HepG2 (cell line): Measurements from ENCODE around the gene PODXL2. TPM values are rescaled to one million over a fixed set of nuclear protein-coding genes. Genes with fewer than 3 reads are reported as not detected.

Experiments
- ATAC-seq: fragments of 200-7000 bp; cut with Tn5 transposase; 3 replicates; pipeline ENCODE4 v1.9.1; 2020; ENCODE audit warnings: mild to moderate bottlenecking, moderate library complexity
- BruUV-seq: library from RNA; stranded (reverse); fragments of 400-500 nt; replicated peaks from 2 replicates; lab custom pipeline; 2021; lab: Mats Ljungman, UMichigan
- CTCF ChIA-PET: fragments of 300-600 bp; formaldehyde crosslinking; extraction: SDS; loops from one replicate; lab custom pipeline; 2021; ENCODE audit warnings: low total read pairs, inconsistent platforms, low intra/inter-chr PET ratio; lab: Yijun Ruan, JAX
- POLR2A ChIA-PET: fragments of 350-600 bp; sonication (Branson Sonifier 250); formaldehyde crosslinking; loops from one replicate; lab custom pipeline; 2020; ENCODE audit warnings: antibody characterized with exemption, inconsistent platforms; lab: Yijun Ruan, JAX
- DNase-seq: peaks from one replicate; pipeline ENCODE4 v3.0.0-alpha.2; 2015; ENCODE audit warnings: low spot score
- FAIRE-seq: peaks from 3 replicates; lab custom pipeline; 2011; peaks lifted over from hg19 to GRCh38; lab: Jason Lieb, UNC
- H2AFZ ChIP-seq: one replicate; pipeline ENCODE4 v1.6.1; 2011; ENCODE audit warnings: low read length, inconsistent platforms
- H3K27ac ChIP-seq: fragments of 300-600 bp; 3 replicates; pipeline ENCODE4 v1.8.0; 2011; ENCODE audit warnings: mixed run types, mild to moderate bottlenecking, mixed read lengths, low read length, inconsistent platforms; ENCODE audit not compliant: insufficient read depth; ENCODE audit errors: extremely low read length
- H3K27me3 ChIP-seq, 2 experiments: fragments of 200-600 bp in 1 of 2; 2 replicates in 1 of 2; 3 replicates in 1 of 2; pipeline versions ENCODE4 v1.6.0 to v1.8.0; 2011; ENCODE audit warnings: low read length in 2 of 2, mild to moderate bottlenecking in 2 of 2, moderate library complexity in 2 of 2, inconsistent platforms in 1 of 2; ENCODE audit not compliant: insufficient read depth in 2 of 2, control insufficient read depth in 1 of 2
- H3K36me3 ChIP-seq, 2 experiments: fragments of 200-600 bp in 1 of 2; replicated peaks in 1 of 2; 2 replicates in 1 of 2; 3 replicates in 1 of 2; pipeline versions ENCODE4 v1.5.1 to v1.8.0; 2011; ENCODE audit warnings: low read length in 2 of 2, inconsistent platforms in 1 of 2; ENCODE audit not compliant: insufficient read depth in 2 of 2, control insufficient read depth in 1 of 2
- H3K4me1 ChIP-seq: 2 replicates; pipeline ENCODE4 v1.5.1; 2012; ENCODE audit warnings: low read length, inconsistent platforms; ENCODE audit not compliant: insufficient read depth
- H3K4me2 ChIP-seq: 2 replicates; pipeline ENCODE4 v1.6.0; 2011; ENCODE audit warnings: low read depth, low read length, inconsistent platforms
- H3K4me3 ChIP-seq, 3 experiments: fragments of 200-600 bp in 1 of 3; sonication (generic), shearing (Covaris generic) in 1 of 3; replicated peaks in 1 of 3; 2 replicates each; pipeline ENCODE4 v1.5.1; 2011 to 2016; ENCODE audit warnings: low read length in 3 of 3, inconsistent platforms in 2 of 3, low read depth in 2 of 3, mild to moderate bottlenecking in 2 of 3, control low read depth in 1 of 3, mixed read lengths in 1 of 3; ENCODE audit not compliant: insufficient read depth in 1 of 3
- H3K79me2 ChIP-seq: one replicate; pipeline ENCODE4 v1.6.1; 2011; ENCODE audit warnings: low read length, inconsistent platforms; ENCODE audit not compliant: insufficient read depth
- H3K9ac ChIP-seq: 2 replicates; pipeline ENCODE4 v1.6.0; 2011; ENCODE audit warnings: mild to moderate bottlenecking, low read depth, low read length, inconsistent platforms; ENCODE audit not compliant: insufficient read depth
- H3K9me3 ChIP-seq: 2 replicates; pipeline ENCODE4 v1.5.1; 2012; ENCODE audit warnings: mild to moderate bottlenecking, low read length
- H4K20me1 ChIP-seq: 2 replicates; pipeline ENCODE4 v1.6.0; 2011; ENCODE audit warnings: inconsistent platforms, mild to moderate bottlenecking, low read length, moderate library complexity; ENCODE audit not compliant: insufficient read depth
- BATF2 ChIP-seq: sonication (generic); formaldehyde crosslinking; IDR thresholded peaks from 2 replicates; pipeline ENCODE4 v1.8.0; 2022; ENCODE audit warnings: mild to moderate bottlenecking, missing genetic modification reagents, moderate library complexity
- GLMP ChIP-seq: sonication (generic); formaldehyde crosslinking; IDR thresholded peaks from 2 replicates; pipeline ENCODE4 v1.9.0; 2021; ENCODE audit warnings: missing genetic modification reagents, mild to moderate bottlenecking, borderline replicate concordance
- NR1H2 ChIP-seq: sonication (generic); formaldehyde crosslinking; IDR thresholded peaks from 2 replicates; pipeline ENCODE4 v1.8.1; 2022; ENCODE audit warnings: low read depth, missing genetic modification reagents, borderline replicate concordance
- ZNF468 ChIP-seq: sonication (generic); formaldehyde crosslinking; IDR thresholded peaks from 2 replicates; pipeline ENCODE4 v1.8.0; 2022; ENCODE audit warnings: mild to moderate bottlenecking, moderate library complexity, missing genetic modification reagents
- ZNF720 ChIP-seq: sonication (generic); formaldehyde crosslinking; IDR thresholded peaks from 2 replicates; pipeline ENCODE4 v1.4.0; 2020; ENCODE audit warnings: missing genetic modification reagents
- WGBS: methylation state at CpG from one replicate; pipeline ENCODE4 v1.1.6; 2017; ENCODE audit warnings: low lambda C conversion rate; 5-methylcytosine and 5-hydroxymethylcytosine counted together
- in situ Hi-C: cut with HindIII; loops from 2 replicates; pipeline ENCODE4 v1.10.0; 2017; ENCODE audit warnings: low pct_unique_long_range_greater_than_20kb; ENCODE audit not compliant: extremely low pct_ligation_motif_present
- intact Hi-C: fragments of 100-400 bp; cut with micrococcal nuclease; formaldehyde crosslinking; loops from one replicate; pipeline ENCODE4 v1.10.0; 2022; ENCODE audit not compliant: unreplicated experiment
- polyA plus RNA-seq, 8 experiments: library from polyadenylated mRNA; depleted of rRNA in 3 of 8; stranded (reverse) in 7 of 8; unstranded in 1 of 8; fragments of >200 nt; fragmentation: Illumina TruSeq in 4 of 8; extraction: Trizol in 4 of 8; gene quantifications; 2 replicates each; pipeline versions ENCODE4 v1.2.1 to v1.2.3, GENCODE V29; 2011 to 2016; ENCODE audit warnings: low read depth in 4 of 8, missing spikeins in 1 of 8, mixed read lengths in 1 of 8; ENCODE audit not compliant: insufficient read depth in 1 of 8
- total RNA-seq, 5 experiments: library from RNA; depleted of rRNA; stranded (reverse); fragments of >200 nt; fragmentation: Illumina TruSeq; extraction: Trizol; gene quantifications; 2 replicates each; pipeline ENCODE4 v1.2.3, GENCODE V29; 2016; ENCODE audit warnings: low read depth in 1 of 5
- TF ChIP-seq, protein P1 (sequence below): sonication (generic); formaldehyde crosslinking; IDR thresholded peaks from 2 replicates; pipeline ENCODE4 v1.4.0; 2020; ENCODE audit warnings: mild to moderate bottlenecking, missing genetic modification reagents
- TF ChIP-seq, protein P2 (sequence below): sonication (generic); formaldehyde crosslinking; IDR thresholded peaks from 2 replicates; pipeline ENCODE4 v1.4.0; 2020; ENCODE audit warnings: missing genetic modification reagents
- TF ChIP-seq, protein P3 (sequence below): sonication (generic); formaldehyde crosslinking; IDR thresholded peaks from 2 replicates; pipeline ENCODE4 v1.4.0; 2020; ENCODE audit warnings: missing genetic modification reagents

PODXL2 gene
- total and polyA plus RNA-seq, 2 of the 13 experiments (the other 11 are each of a cell fraction or from before 2014, with no cell fraction given): 20.4 to 25.1 TPM

DNA sequence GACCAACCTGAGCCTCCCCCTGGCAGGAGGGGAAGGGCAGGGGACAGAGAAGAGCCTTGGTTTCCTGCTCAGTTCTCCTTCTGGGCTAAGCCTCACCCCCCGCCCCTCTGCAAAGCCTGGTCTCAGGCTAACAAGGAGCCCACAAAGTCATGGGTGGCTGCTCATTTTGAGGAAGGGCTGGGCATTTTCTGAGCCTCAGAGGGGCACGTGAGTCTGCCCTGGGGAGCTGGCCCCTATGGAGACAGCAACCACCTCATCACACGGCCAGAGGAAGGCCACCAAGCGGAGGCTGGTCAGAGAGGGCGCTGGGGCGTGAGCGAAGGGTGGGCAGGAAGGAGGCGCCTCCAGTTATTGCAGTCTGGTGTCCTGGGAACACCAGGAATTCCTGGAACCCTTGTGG is 62.5 kb downstream of the PODXL2 start:
- in situ Hi-C loops (loop anchor here (5.0 kb wide), 1 partner anchor 141 kb away; no protein-coding TSS in a partner anchor), intact Hi-C loops (loop anchor here (1.0 to 10.0 kb wide), 3 partner anchors 97 to 280 kb away; partner anchors contain the start of genes MCM2 and TPRA1)
- DNase-seq: no peak
- Histone ChIP-seq H4K20me1 (no peaks in the 10 kb centered on the region), H3K27ac (no peak overlapping the region), H3K9me3 (no peaks in the 10 kb centered on the region), H3K36me3 (no peaks in the 10 kb centered on the region), H2AFZ (no peak overlapping the region), H3K4me1 (peaks cover 7% of the 10 kb centered on the region), H3K27me3 (peaks cover 0 to 6% of the 10 kb centered on the region in 2 experiments; a peak in 2 of 5 replicates), H3K4me3 (no peak overlapping the region), H3K9ac (no peak overlapping the region), H3K4me2 (no peak overlapping the region), H3K79me2 (no peaks in the 10 kb centered on the region)
- POLR2A ChIA-PET: interaction anchor here (0.6 kb wide), 1 partner anchor 664 kb away, joined by 5 read pairs; no protein-coding TSS in a partner anchor
- ATAC-seq: no peak
- CTCF ChIA-PET: interaction anchor here (1.3 to 1.8 kb wide), 3 partner anchors 141 to 280 kb away, joined by 3 to 6 read pairs (median 4); no protein-coding TSS in a partner anchor
- no peak for FAIRE-seq
- TF ChIP-seq NR1H2 (CRISPR knock-in tag) (no peak), BATF2 (no peak), GLMP (CRISPR knock-in tag) (no peak), ZNF468 (CRISPR knock-in tag) (no peak), ZNF720 (CRISPR knock-in tag) (no peak)
- TF ChIP-seq, protein P1, sequence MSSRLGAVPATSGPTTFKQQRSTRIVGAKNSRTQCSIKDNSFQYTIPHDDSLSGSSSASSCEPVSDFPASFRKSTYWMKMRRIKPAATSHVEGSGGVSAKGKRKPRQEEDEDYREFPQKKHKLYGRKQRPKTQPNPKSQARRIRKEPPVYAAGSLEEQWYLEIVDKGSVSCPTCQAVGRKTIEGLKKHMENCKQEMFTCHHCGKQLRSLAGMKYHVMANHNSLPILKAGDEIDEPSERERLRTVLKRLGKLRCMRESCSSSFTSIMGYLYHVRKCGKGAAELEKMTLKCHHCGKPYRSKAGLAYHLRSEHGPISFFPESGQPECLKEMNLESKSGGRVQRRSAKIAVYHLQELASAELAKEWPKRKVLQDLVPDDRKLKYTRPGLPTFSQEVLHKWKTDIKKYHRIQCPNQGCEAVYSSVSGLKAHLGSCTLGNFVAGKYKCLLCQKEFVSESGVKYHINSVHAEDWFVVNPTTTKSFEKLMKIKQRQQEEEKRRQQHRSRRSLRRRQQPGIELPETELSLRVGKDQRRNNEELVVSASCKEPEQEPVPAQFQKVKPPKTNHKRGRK (CRISPR knock-in tag): no peak
- TF ChIP-seq, protein P2, sequence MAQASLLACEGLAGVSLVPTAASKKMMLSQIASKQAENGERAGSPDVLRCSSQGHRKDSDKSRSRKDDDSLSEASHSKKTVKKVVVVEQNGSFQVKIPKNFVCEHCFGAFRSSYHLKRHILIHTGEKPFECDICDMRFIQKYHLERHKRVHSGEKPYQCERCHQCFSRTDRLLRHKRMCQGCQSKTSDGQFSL (CRISPR knock-in tag): no peak
- TF ChIP-seq, protein P3, sequence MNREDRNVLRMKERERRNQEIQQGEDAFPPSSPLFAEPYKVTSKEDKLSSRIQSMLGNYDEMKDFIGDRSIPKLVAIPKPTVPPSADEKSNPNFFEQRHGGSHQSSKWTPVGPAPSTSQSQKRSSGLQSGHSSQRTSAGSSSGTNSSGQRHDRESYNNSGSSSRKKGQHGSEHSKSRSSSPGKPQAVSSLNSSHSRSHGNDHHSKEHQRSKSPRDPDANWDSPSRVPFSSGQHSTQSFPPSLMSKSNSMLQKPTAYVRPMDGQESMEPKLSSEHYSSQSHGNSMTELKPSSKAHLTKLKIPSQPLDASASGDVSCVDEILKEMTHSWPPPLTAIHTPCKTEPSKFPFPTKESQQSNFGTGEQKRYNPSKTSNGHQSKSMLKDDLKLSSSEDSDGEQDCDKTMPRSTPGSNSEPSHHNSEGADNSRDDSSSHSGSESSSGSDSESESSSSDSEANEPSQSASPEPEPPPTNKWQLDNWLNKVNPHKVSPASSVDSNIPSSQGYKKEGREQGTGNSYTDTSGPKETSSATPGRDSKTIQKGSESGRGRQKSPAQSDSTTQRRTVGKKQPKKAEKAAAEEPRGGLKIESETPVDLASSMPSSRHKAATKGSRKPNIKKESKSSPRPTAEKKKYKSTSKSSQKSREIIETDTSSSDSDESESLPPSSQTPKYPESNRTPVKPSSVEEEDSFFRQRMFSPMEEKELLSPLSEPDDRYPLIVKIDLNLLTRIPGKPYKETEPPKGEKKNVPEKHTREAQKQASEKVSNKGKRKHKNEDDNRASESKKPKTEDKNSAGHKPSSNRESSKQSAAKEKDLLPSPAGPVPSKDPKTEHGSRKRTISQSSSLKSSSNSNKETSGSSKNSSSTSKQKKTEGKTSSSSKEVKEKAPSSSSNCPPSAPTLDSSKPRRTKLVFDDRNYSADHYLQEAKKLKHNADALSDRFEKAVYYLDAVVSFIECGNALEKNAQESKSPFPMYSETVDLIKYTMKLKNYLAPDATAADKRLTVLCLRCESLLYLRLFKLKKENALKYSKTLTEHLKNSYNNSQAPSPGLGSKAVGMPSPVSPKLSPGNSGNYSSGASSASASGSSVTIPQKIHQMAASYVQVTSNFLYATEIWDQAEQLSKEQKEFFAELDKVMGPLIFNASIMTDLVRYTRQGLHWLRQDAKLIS (CRISPR knock-in tag): no peak
- WGBS: 40% methylated on average over 7 of the region's 8 CpGs
- BruUV-seq: no TSS peak
